Left lung (tissue), 10 donors: ENCODE results near the gene TMEM61. TPM values are rescaled to one million over a fixed set of nuclear protein-coding genes. Genes with fewer than 3 reads are reported as not detected.
A peak's percentile ranks its signal among the peaks of the same experiment; 100 is the strongest.

Experiments used
- ATAC-seq: fragments of 200-7000 bp; cut with Tn5 transposase; one replicate; pipeline ENCODE4 v1.9.1; 2020; ENCODE audit warnings: moderate library complexity
- DNase-seq, 4 donors: peaks; one replicate each; pipeline ENCODE4 v3.0.0-alpha.2; 2013 to 2020
- H3K27ac ChIP-seq, 2 donors: fragments of 200-600 bp; sonication (generic) in 1 of 2; one replicate each; pipeline versions ENCODE4 v1.5.0 to v1.8.0; 2020 to 2021
- H3K27me3 ChIP-seq, 2 donors: fragments of 200-600 bp; sonication (generic) in 1 of 2; one replicate each; pipeline versions ENCODE4 v1.5.0 to v1.8.0; 2020 to 2021
- H3K36me3 ChIP-seq, 2 donors: fragments of 200-600 bp; sonication (generic) in 1 of 2; one replicate each; pipeline versions ENCODE4 v1.5.0 to v1.8.0; 2020 to 2021
- H3K4me1 ChIP-seq, 2 donors: fragments of 200-600 bp; one replicate each; pipeline ENCODE4 v1.8.0; 2021
- H3K4me3 ChIP-seq, 2 donors: fragments of 200-600 bp; sonication (generic) in 1 of 2; one replicate each; pipeline versions ENCODE4 v1.5.0 to v1.8.0; 2020 to 2021; ENCODE audit warnings: mild to moderate bottlenecking in 1 of 2
- H3K9me3 ChIP-seq, 2 donors: fragments of 200-600 bp; sonication (generic) in 1 of 2; one replicate each; pipeline versions ENCODE4 v1.5.0 to v1.8.0; 2020 to 2021
- intact Hi-C, 2 donors: fragments of 100-400 bp; cut with DNase I; formaldehyde crosslinking; loops; one replicate each; pipeline versions ENCODE4 v1.11.2 to v1.14.2; 2022
- polyA plus RNA-seq, 6 donors: library from polyadenylated mRNA; unstranded; fragments of 120-200 nt; gene quantifications; one replicate each; pipeline ENCODE4 v1.2.1, GENCODE V29; 2013; ENCODE audit not compliant: insufficient read length in 6 of 6
- total RNA-seq, 2 donors: library from RNA; stranded (reverse); fragmentation: NEBNext Ultra II Directional; extraction: Animal tissue kit (Norgen Biotek cat#: 25700); gene quantifications; one replicate each; pipeline ENCODE4 v1.2.1, GENCODE V29; 2021
- TF ChIP-seq, protein P1 (sequence below), 2 donors: fragments of 200-600 bp; sonication (generic) in 1 of 2; IDR thresholded peaks; one replicate each; pipeline versions ENCODE4 v1.5.0 to v1.8.0; 2021; ENCODE audit warnings: antibody characterized with exemption in 2 of 2
- donor health status: DM: no; HTN: yes; CAD: no.
- donor health status: DM: no; HTN: no; CAD: no.

Gene TMEM61
- total and polyA plus RNA-seq, 8 donors = 0.20 to 1.6 (median 0.28) TPM

DNA sequence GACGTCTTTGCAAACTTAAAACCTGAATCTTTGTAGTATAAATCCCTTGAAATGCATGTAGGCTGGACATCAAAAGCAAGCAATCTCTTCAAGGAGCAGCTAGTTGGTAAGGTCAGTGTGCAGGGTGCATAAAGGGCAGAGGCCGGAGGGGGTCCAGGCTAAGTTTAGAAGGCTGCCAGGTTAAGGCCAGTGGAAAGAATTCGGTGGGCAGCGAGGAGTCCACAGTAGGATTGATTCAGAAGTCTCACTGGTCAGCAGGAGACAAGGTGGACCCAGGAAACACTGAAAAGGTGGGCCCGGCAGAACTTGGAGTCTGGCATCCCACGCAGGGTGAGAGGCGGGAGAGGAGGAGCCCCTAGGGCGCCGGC is 58.5 kb downstream of the TMEM61 start:
- Histone ChIP-seq H3K36me3 (no peaks in the 10 kb centered on the region), H3K4me1 (peaks cover 0 to 32% of the 10 kb centered on the region in 2 donors), H3K9me3 (no peaks in the 10 kb centered on the region), H3K4me3 (peak overlapping the region in 1 of 2 donors; percentile 50), H3K27me3 (peaks cover 17 to 71% of the 10 kb centered on the region in 2 donors), H3K27ac (peak overlapping the region in 1 of 2 donors; percentile 28)
- DNase-seq = no peak
- intact Hi-C loops = no loop called here
- ATAC-seq = no peak
- TF ChIP-seq, protein P1, sequence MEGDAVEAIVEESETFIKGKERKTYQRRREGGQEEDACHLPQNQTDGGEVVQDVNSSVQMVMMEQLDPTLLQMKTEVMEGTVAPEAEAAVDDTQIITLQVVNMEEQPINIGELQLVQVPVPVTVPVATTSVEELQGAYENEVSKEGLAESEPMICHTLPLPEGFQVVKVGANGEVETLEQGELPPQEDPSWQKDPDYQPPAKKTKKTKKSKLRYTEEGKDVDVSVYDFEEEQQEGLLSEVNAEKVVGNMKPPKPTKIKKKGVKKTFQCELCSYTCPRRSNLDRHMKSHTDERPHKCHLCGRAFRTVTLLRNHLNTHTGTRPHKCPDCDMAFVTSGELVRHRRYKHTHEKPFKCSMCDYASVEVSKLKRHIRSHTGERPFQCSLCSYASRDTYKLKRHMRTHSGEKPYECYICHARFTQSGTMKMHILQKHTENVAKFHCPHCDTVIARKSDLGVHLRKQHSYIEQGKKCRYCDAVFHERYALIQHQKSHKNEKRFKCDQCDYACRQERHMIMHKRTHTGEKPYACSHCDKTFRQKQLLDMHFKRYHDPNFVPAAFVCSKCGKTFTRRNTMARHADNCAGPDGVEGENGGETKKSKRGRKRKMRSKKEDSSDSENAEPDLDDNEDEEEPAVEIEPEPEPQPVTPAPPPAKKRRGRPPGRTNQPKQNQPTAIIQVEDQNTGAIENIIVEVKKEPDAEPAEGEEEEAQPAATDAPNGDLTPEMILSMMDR (IDR thresholded peaks at IDR 0.05) = no peak

DNA sequence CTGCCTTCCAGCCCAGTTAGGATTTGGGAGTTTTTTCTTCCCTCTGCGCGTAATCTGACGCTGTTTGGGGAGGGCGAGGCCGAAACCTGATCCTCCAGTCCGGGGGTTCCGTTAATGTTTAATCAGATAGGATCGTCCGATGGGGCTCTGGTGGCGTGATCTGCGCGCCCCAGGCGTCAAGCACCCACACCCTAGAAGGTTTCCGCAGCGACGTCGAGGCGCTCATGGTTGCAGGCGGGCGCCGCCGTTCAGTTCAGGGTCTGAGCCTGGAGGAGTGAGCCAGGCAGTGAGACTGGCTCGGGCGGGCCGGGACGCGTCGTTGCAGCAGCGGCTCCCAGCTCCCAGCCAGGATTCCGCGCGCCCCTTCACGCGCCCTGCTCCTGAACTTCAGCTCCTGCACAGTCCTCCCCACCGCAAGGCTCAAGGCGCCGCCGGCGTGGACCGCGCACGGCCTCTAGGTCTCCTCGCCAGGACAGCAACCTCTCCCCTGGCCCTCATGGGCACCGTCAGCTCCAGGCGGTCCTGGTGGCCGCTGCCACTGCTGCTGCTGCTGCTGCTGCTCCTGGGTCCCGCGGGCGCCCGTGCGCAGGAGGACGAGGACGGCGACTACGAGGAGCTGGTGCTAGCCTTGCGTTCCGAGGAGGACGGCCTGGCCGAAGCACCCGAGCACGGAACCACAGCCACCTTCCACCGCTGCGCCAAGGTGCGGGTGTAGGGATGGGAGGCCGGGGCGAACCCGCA is 59.1 kb downstream of the TMEM61 start, which contains the start of gene PCSK9:
Gene PCSK9 (plus strand): TSS at position 207 of the 741 bp plus-strand sequence. CDS start 290 bp downstream, at position 497.
- H3K27me3 ChIP-seq = peaks cover 17 to 65% of the 10 kb centered on the region in 2 donors
- ATAC-seq = peak; percentile 79
- H3K4me1 ChIP-seq = peaks cover 0 to 32% of the 10 kb centered on the region in 2 donors
- H3K36me3 ChIP-seq = no peaks in the 10 kb centered on the region
- H3K9me3 ChIP-seq = no peaks in the 10 kb centered on the region
- H3K4me3 ChIP-seq = peak within 1 kb of the TSS; percentile 32 to 50
- DNase-seq = peak in 3 of 4 donors; percentile 50 to 88 (median 59)
- H3K27ac ChIP-seq = peak within 1 kb of the TSS; percentile 19 to 65
- TF ChIP-seq, protein P1 (IDR thresholded peaks at IDR 0.05) = no peak
- intact Hi-C loops = no loop called here

DNA sequence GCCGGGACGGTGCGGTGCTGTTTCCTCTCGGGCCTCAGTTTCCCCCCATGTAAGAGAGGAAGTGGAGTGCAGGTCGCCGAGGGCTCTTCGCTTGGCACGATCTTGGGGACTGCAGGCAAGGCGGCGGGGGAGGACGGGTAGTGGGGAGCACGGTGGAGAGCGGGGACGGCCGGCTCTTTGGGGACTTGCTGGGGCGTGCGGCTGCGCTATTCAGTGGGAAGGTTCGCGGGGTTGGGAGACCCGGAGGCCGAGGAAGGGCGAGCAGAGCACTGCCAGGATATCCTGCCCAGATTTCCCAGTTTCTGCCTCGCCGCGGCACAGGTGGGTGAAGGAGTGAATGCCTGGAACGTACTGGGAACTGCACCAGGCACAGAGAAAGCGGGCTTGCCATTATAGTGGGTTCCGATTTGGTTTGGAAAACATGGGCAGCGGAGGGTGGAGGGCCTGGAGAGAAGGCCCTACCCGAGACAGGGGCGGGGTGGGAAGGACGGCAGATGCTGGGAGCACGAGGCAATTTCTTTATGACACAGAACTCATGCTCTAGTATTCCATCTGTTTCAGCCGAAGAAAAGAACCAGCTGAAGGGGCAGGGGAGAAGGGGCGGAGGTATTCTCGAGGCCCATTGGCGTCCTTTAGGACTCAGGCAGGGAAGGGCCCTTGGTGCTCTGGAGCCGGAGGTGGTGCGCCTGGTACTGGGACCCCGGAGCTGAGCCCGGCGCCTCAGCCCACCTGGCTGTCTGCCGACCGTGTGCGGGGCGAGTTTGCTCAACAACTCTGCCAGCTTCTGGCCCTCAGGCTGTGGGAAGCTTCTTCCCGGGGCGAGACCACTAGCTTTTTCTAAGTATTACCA is 59.9 kb downstream of the TMEM61 start:
- peaks cover 0 to 32% of the 10 kb centered on the region in 2 donors for H3K4me1 ChIP-seq
- ATAC-seq = peak; percentile 57
- TF ChIP-seq, protein P1 (IDR thresholded peaks at IDR 0.05) = no peak
- intact Hi-C loops = no loop called here
- peak in 1 of 4 donors; percentile 31 for DNase-seq
- H3K36me3 ChIP-seq = no peaks in the 10 kb centered on the region
- H3K27ac ChIP-seq = peak overlapping the region in 1 of 2 donors; percentile 65
- H3K27me3 ChIP-seq = peaks cover 17 to 60% of the 10 kb centered on the region in 2 donors
- no peaks in the 10 kb centered on the region for H3K9me3 ChIP-seq
- peak overlapping the region; percentile 32 to 50 for H3K4me3 ChIP-seq

DNA sequence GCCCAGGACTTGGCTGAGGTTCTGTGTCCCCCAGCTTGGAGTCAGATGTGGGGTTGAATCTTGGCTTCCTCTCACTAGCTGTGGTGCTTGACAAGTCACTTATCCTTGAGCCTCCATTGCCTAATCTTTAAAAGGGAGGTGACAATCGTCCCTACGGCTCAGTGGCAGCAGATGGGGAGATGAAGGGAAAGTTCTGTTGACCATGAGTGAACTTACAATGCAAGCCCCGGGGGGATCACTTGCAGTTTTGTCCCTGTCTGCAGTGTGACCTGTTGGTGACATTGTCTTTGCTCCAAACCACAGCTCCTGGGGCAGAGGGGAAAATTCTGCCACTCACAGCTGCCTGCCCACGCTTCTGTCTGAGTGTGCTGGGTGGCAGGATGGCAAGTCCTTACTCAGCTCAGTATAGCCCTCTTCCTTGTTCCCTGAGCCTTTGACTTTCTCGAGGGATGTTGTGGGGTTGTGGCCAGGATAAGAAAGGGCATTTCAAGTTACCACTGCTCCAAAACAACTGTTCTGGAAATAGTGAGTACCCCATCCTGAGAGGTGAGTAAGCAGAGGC is 60.6 kb downstream of the TMEM61 start:
- Histone ChIP-seq H3K4me1 (peaks cover 0 to 32% of the 10 kb centered on the region in 2 donors), H3K27me3 (peaks cover 17 to 60% of the 10 kb centered on the region in 2 donors), H3K9me3 (no peaks in the 10 kb centered on the region), H3K27ac (no peak overlapping the region), H3K4me3 (peak overlapping the region; percentile 32 to 50), H3K36me3 (no peaks in the 10 kb centered on the region)
- intact Hi-C loops = no loop called here
- TF ChIP-seq, protein P1 (IDR thresholded peaks at IDR 0.05) = no peak
- peak; percentile 7 for ATAC-seq
- no peak for DNase-seq
